HG02571 (cell line): ENCODE measurements around the gene POM121C.
"Not testable (repeated sequence)": the region's sequence is repeated elsewhere in the genome, so short reads cannot be mapped to it uniquely, and the experiment has no call there.

Experiments used
- ATAC-seq: cut with Tn5 transposase; IDR thresholded peaks from one replicate; pipeline ENCODE4 v1.9.1; 2021; ENCODE audit warnings: mild to moderate bottlenecking, moderate library complexity; ENCODE audit not compliant: unreplicated experiment

Gene POM121C

DNA sequence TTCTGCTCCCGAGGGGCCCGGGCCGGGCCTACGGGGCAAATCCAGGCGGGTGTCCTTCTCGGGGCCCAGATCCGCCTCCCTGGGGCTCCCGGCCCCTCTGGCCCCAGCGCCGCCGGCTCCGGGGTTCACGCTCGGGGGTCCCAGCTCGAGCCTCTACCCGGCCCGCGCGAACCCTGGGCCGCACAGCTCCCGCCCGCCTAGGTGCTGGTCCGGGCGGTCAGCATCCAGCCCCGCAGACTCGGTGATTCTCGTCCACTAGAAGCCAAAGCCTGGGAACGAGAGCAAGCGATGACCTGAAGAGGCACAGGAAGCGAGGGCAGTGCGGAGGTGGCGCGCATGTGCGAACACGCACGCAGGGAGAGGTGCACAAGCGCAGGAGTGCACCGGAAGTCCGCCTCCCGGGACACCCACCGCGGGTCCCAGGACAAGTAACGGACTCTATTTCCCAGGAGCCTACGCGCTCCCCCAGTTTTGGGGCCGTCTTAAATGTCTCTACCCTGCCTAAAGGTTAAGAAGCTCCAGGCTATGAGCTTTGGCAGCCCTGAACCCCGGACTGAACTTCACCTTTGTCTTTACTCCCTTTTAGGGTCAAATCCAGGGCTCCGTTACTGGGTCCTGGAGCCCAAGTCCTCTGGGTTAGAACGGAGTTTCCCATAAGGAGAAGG lies at the start of gene POM121C:
POM121C (minus strand) TSS at position 321 of the 665 bp plus-strand sequence. CDS start 44,803 bp downstream, outside the sequence.
- ATAC-seq = peak; percentile 99

DNA sequence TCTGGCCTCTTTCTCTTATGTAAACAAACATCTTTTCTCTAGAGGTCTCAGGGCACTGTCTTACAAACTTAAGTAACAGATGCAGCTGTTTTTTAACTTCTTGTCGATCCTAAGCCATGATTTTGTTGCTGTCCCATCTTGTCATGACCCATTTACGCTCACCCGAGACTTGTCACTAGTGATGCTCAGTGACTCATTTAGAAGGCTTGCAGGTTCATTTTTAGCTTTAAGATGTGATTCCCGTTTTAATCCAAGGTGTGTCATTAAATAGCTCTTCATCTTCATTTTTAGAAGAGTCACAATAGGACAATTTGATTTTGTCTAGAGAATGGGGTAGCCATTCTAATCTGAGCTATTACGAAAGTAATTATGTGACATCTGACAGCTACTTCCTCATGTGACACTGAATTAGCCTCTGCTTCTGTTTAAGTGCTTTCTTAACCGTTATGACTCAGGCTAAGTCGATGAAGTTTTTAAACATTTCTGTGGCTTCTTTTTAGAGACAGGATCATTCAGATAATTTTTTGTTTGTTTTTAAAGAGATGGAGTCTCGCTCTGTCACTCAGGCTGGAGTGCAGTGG lies 48.7 kb upstream of the POM121C start:
- ATAC-seq = peak; percentile 57

DNA sequence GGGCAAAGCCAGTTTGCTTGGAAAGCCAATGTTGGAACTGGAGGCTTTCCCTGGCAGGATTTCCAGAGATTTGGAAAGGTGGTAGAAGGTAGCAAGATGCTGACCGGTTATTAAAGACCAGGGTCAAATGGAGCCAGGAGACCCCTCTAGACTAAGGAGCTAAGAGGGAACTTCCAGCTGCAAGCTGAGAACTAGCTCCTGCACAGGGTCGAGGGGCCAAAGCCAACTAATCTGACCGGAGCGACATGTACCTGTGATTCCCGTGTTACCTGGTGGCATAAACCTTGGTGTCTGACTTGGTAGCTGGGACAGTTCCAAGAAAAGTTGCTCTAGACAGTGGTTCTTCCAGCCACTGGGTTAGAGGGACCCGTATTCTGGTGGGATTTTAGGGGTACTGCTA lies 47.8 kb upstream of the POM121C start:
- no peak for ATAC-seq

DNA sequence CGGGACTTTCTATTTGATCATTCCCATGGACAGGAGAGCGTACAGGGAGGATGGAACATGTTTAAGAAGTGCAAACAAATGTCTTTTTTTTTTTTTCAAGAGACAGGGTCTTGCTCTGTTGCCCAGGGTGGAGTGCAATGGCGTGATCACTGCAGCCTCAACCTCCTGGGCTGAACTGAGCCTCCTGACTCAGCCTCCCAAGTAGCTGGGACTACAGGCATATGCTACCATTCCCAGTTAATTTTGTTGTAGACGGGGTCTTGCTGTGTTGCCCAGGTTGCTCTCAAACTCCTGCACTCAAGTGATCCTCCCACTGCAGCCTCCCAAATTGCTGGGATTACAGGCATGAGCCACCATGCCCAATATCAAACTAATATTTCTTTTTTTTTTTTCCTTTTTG lies 46.5 kb upstream of the POM121C start:
- ATAC-seq = no peak

DNA sequence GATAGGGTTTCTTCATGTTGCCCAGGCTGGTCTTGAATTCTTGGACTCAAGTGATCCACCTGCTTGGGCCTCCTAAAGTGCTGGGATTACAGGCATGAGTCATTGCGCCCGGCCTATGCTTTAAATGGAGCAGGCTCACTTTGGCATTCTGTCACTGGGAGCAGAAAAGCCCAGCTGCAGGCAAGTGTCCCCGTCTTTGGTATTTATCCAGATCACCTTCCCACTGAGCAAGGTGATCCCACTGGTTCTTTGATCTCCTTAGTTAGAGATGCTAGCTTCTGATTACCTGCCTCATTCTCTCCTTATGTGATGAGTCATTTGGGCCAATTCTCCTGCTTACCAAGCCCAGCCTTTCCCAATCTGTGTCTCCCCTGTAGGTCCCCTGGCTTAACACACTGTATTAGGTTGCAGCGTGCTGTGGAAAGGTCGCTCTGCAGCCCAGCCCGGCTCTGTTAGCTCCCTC lies 45.3 kb upstream of the POM121C start:
- no peak for ATAC-seq

DNA sequence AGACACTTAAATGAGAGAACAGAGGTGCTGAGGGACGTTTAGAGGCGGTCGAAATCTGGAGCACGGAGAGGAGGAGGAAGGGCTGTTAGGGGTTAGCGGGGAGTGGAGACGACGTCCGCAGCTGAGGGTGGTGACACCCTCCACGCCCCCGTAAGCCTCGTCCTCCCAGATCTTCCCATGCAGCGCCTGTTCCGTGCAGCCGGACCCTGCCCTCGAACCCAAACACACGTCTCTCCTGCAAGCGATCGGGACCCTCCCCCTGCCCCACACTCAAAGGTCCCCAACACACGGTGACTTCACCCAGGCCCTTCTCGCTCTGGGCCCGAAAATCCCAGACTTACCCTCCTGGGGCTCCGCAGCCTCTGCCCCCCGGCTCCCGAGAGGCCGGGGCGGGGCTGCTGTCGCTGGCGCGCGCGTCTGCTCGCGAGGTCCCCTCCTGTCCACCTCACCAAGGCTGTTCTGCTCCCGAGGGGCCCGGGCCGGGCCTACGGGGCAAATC lies 41.2 kb upstream of the POM121C start:
- peak; percentile 10 for ATAC-seq

DNA sequence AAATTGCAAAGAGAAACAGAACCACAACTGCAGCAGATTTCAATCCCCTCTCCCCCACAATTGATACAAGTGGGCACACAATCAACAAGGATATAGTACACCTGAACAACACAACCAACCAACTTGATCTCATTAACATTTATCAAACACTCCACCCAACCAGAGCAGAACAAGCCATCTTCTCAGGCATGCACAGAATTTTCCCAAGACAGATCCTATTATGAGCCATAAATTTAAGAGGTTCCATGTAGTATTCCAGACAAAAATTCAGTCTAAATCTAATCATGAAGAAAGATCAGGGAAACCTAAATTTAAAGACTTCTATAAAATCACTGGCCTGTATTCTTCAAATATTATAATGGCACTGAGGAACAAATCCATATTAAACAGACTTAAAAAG lies 35.6 kb upstream of the POM121C start:
- not testable (repeated sequence) for ATAC-seq

DNA sequence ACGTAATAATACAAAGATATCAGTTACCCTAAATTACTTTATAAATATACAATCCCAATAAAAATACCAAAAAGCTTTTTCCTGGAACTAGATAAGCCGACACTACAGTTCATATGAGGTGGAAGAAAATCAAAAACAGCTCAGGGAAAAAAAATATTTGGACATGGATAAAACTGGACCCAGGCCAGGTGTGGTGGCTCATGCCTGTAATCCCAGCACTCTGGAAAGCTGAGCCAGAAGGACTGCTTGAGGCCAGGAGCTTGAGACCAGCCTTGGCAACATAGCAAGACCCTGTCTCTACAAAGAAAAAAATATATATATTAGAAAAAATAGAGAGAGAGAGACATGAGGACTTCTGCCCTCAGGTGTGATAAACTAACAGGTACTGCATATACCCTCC lies 32.7 kb upstream of the POM121C start:
- not testable (repeated sequence) for ATAC-seq

DNA sequence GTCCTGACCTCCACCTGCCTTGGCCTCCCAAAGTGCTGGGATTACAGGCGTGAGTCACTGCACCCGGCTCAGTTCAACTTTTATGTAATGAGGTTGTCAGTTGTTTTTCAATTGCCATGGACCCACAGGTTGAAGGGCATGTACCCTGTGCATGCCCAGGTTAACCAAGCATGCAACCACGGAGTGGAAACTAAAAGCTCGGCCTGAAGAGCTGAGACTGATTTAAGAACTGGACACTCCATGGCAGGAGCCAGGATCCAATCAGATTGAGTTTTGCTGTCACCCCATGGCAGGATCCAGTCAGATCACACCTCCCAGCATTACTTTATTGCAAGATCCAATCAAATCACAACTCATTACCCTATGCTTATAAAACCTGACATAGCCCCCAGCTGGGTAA lies 22.9 kb upstream of the POM121C start:
- ATAC-seq = not testable (repeated sequence)

DNA sequence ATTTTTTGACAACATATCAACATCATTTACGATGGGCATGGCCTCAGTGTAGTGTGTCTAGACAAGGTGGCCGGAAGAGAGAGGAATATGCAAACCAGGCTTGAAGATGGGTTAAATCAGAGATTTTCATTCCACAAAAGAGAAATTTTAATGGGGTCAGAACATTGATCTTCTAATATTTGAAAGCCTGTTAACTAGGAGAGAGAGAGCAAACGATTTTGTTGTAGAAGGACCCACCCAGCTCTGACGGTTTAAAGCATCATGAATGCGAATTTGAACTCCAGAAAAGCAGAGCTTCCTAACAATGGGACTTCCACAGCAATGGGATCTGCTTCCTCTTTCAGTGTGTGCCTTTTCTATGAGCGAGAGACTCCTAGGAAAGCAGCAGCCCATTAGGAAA lies 5.9 kb upstream of the POM121C start, which contains the start of gene SPDYE5:
SPDYE5 (plus strand) TSS at position 301 of the 400 bp plus-strand sequence. CDS start 1,728 bp downstream, outside the sequence.
- ATAC-seq = not testable (repeated sequence)

DNA sequence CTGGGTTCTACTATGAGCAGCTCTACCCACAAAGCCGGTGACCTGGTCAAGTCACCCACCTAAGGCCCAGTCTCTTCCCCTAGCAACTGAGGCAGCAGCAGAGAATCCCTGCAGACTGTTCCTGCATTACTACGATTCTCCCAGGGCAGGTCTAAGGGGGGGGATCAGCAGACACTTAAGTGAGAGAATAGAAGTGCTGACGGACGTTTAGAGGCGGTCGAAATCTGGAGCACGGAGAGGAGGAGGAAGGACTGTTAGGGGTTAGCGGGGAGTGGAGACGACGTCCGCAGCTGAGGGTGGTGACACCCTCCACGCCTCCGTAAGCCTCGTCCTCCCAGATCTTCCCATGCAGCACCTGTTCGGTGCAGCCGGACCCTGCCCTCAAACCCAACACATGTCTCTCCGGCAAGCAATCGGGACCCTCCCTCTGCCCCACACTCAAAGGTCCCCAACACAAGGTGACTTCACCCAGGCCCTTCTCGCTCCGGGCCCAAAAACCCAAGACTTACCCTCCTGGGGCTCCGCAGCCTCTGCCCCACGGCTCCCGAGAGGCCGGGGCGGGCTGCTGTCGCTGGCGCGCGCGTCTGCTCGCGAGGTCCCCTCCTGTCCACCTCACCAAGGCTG lies 632 bp downstream of the POM121C start:
- not testable (repeated sequence) for ATAC-seq

DNA sequence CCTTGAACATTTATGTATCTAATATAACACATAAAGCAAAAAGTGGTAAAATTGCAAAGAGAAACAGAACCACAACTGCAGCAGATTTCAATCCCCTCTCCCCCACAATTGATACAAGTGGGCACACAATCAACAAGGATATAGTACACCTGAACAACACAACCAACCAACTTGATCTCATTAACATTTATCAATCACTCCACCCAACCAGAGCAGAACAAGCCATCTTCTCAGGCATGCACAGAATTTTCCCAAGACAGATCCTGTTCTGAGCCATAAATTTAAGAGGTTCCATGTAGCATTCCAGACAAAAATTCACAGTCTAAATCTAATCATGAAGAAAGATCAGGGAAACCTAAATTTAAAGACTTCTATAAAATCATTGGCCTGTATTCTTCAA lies 5.8 kb downstream of the POM121C start:
- not testable (repeated sequence) for ATAC-seq

DNA sequence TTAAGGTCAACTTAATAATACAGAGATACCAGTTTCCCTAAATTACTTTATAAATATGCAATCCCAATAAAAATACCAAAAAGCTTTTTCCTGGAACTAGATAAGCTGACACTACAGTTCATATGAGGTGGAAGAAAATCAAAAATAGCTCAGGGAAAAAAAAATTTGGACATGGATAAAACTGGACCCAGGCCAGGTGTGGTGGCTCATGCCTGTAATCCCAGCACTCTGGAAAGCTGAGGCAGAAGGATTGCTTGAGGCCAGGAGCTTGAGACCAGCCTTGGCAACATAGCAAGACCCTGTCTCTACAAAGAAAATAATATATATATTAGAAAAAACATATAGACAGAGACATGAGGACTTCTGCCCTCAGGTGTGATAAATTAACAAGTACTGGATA lies 8.6 kb downstream of the POM121C start:
- not testable (repeated sequence) for ATAC-seq

DNA sequence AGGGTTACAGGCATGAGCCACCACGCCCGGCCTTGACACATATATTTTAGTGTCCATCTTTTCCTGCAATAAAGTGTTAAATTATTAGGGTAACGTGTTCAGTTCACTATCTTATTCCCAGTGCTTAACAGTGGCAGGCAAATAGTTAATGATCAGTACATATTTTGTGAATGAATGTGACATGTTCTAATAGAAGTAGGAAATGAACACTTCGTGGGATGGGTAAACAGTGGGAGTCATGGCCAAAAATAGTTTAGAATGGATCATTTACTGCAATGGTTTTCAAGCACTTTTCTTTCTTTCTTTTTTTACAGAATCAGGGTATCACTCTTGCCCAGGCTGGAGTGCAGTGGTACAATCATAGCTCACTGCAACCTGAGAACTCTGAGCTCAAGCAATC lies 15.9 kb downstream of the POM121C start:
- ATAC-seq = not testable (repeated sequence)

DNA sequence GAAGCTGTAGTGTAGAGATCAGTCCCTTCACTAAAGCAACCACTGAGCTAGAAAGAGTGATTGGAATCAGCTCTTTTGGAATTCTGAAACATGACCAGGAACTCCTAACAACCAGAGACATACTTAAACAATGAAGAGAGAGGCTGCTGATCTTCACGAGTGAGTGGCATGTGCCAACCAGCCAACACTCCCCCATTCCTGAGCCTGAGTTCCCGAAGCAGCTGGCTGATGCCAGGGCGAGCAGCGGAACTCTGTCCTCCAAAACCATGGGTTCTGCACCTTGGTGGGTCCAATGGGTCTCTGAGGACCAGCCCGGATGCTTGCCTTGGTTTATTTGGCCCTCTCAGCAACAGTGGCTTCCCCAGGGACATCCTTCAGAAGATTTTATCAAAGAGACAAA lies 25.6 kb downstream of the POM121C start:
- not testable (repeated sequence) for ATAC-seq

DNA sequence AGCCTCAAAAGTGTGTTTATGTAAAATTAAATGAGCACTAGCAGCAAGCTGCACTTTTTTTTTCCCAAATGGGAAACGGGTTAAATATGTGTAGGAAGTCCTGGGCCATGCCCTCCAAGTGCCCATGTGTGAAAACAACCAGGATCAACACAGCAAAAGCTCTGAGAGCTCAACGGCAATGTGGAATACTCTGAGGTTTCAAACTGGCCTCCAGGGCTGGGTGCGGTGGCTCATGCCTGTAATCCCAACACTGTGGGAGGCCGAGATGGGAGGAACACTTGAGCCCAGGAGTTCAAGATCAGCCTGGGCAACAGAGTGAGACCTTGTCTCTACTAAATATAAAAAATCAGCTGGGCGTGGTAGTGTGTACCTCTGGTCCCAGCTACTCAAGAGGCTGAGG lies 28.1 kb downstream of the POM121C start:
- not testable (repeated sequence) for ATAC-seq

DNA sequence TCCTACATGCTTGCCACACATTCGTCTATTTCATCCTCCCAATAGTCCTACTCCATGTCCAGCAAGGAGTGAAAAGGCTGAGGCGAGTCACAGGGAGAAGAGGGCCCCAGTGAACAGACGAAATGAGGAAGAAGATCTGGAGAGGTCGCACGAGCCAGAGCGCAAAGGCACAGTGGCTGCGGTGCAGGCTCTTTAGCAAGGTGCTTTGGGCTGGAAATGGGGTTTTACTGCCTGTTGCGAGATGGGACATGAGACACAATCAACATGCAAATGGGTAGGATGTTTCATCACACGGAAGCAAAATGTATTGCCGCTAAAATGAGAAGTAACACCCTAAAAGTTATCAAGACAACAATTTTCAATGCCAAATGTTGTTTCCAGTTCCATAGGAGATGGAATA lies 29.7 kb downstream of the POM121C start:
- ATAC-seq = not testable (repeated sequence)

DNA sequence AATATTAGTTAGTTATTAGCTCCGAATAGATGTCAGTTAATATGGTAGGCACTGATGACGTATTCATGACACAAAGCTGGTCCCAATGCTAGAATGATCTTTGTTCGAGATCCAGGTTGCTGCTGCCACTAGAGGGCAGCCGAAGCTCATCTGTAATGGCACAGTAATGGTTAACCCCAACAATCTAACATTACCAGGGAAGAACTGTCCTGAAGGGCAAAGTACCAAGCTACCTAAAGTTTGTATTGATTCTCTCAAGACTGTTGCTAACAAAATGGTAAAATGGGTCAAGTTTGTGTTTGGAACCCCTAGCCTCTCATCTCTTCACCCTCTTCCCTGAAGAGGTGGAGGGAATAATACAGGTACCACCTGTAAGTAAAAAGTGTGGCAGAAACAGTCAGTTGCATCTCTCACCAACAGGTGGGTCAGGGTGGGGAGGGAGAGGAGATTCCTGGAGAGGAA lies 33.6 kb downstream of the POM121C start:
- ATAC-seq = peak; percentile 61

DNA sequence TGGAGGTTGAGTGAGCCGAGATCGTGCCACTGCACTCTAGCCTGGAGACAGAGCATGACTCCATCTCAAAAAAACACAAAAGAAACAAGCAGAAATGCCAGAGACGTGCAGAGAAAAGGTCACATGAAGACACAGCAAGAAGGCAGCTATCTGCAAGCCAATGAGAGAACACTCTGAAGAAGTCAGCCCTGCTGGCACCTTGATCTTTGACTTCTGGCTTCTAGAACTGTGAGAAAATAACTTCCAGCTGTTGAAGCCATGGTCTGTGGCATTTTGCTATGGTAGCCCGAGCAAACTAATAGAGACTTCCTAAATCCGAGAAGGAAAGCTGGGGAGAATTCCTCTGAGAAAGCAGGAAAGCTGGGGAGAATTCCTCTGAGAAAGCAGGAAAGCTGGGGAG lies 36.2 kb downstream of the POM121C start:
- not testable (repeated sequence) for ATAC-seq

DNA sequence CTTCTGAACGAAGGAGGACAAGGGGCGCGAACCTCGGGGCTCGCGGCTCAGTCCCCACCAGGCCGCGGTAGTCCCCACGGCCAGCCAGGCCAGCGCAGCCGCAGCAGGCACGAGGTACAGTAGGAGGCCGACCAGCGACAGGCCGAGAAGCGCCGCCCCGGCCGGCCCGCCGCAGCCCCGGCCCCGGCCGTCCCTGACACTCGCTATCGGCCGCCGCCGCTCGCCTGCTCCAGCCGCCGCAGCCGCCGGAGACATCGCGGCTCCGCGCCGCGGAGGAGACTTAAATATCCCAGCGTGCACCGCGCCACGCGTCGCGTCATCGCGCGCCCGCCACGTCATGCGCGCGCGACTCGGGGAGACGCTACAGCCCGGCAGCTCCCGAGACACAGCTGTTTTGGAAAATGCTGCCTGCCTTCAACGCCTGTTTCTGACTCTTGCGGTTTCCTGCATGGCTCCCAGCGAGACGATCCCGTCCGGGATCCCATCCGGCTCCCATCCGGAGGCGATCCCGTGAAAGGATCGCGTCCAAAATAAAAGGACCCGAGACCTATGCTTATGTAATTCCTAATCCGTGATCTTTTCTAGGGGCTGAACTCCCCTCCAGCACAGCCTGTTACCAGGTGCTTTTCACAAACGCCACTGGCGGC lies 43.5 kb downstream of the POM121C start:
- peak; percentile 82 for ATAC-seq

DNA sequence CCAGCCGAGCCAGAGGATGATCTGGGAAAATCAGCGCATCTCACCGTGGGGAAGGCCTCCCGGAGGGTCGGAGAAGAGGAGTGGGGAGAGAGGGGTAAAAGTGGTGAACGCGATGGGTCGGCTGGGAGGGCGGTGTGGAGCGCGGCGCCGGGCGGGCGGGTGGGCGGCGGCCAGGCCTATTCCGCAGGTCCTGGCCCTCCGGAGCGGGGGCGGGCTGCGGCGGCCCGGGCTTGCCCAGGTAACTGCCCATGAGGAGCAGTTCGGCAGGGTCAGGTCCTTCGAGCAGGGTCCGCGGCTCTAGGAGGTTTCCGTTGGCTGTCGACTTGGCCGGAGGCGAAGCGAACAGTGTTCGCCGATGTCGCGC lies 44.0 kb downstream of the POM121C start:
- ATAC-seq = not testable (repeated sequence)
